H9 (cell line): ENCODE data around the gene CRB3. TPM values are rescaled to one million over a fixed set of nuclear protein-coding genes. Genes with fewer than 3 reads are reported as not detected.

Source experiments
- DNase-seq: peaks from one replicate; pipeline ENCODE4 v3.0.0-alpha.2; 2017
- H2AFZ ChIP-seq: one replicate; pipeline ENCODE4 v1.6.1; 2013; ENCODE audit warnings: mild to moderate bottlenecking, low read length, control low read depth, moderate library complexity
- H2AK5ac ChIP-seq: 2 replicates; pipeline ENCODE4 v1.6.1; 2013; ENCODE audit warnings: low read length, control low read depth, mixed read lengths; ENCODE audit not compliant: insufficient read length
- H2BK120ac ChIP-seq: one replicate; pipeline ENCODE4 v1.6.1; 2013; ENCODE audit warnings: low read depth, mild to moderate bottlenecking, low read length, control low read depth, inconsistent platforms; ENCODE audit not compliant: poor library complexity, severe bottlenecking
- H2BK12ac ChIP-seq: 2 replicates; pipeline ENCODE4 v1.6.1; 2013; ENCODE audit warnings: low read length, control low read depth, mixed read lengths, low read depth; ENCODE audit not compliant: insufficient read length
- H2BK15ac ChIP-seq: 2 replicates; pipeline ENCODE4 v1.6.1; 2013; ENCODE audit warnings: low read depth, low read length, control low read depth
- H2BK20ac ChIP-seq: one replicate; pipeline ENCODE4 v1.6.1; 2013; ENCODE audit warnings: low read depth, mild to moderate bottlenecking, low read length, control low read depth, inconsistent platforms; ENCODE audit not compliant: poor library complexity, severe bottlenecking
- H2BK5ac ChIP-seq: 2 replicates; pipeline ENCODE4 v1.6.1; 2013; ENCODE audit warnings: low read length, control low read depth, mixed read lengths; ENCODE audit not compliant: insufficient read length
- H3K14ac ChIP-seq: 2 replicates; pipeline ENCODE4 v1.6.1; 2013; ENCODE audit warnings: low read length, control low read depth; ENCODE audit not compliant: insufficient read depth
- H3K18ac ChIP-seq: 2 replicates; pipeline ENCODE4 v1.6.1; 2013; ENCODE audit warnings: low read depth, mild to moderate bottlenecking, mixed read lengths, low read length, control low read depth; ENCODE audit not compliant: insufficient read length
- H3K23ac ChIP-seq: 2 replicates; pipeline ENCODE4 v1.6.1; 2013; ENCODE audit warnings: low read length, control low read depth, mixed read lengths, low read depth; ENCODE audit not compliant: insufficient read length
- H3K23me2 ChIP-seq: 2 replicates; pipeline ENCODE4 v1.6.1; 2013; ENCODE audit warnings: low read depth, mild to moderate bottlenecking, mixed read lengths, low read length, control low read depth; ENCODE audit not compliant: insufficient read length, poor library complexity, severe bottlenecking
- H3K27ac ChIP-seq: 2 replicates; pipeline ENCODE4 v1.5.1; 2013; ENCODE audit warnings: low read length, control low read depth, mixed read lengths, low read depth; ENCODE audit not compliant: insufficient read length
- H3K27me3 ChIP-seq: 2 replicates; pipeline ENCODE4 v1.6.1; 2013; ENCODE audit warnings: low read length, control low read depth, inconsistent platforms; ENCODE audit not compliant: insufficient read depth
- H3K4ac ChIP-seq: 2 replicates; pipeline ENCODE4 v1.6.1; 2013; ENCODE audit warnings: low read depth, mild to moderate bottlenecking, control low read depth, inconsistent platforms, low read length, moderate library complexity
- H3K4me1 ChIP-seq: 2 replicates; pipeline ENCODE4 v1.6.1; 2013; ENCODE audit warnings: low read length, control low read depth, inconsistent platforms; ENCODE audit not compliant: insufficient read depth
- H3K4me2 ChIP-seq: 2 replicates; pipeline ENCODE4 v1.6.1; 2013; ENCODE audit warnings: low read length, control low read depth, mixed read lengths; ENCODE audit not compliant: insufficient read length, insufficient read depth
- H3K56ac ChIP-seq: 2 replicates; pipeline ENCODE4 v1.6.1; 2013; ENCODE audit warnings: low read depth, mild to moderate bottlenecking, mixed read lengths, low read length, control low read depth; ENCODE audit not compliant: insufficient read length
- H3K79me1 ChIP-seq: 2 replicates; pipeline ENCODE4 v1.6.1; 2013; ENCODE audit warnings: low read depth, mild to moderate bottlenecking, moderate library complexity, low read length, control low read depth, inconsistent platforms; ENCODE audit not compliant: insufficient read depth, poor library complexity, severe bottlenecking
- H3K79me2 ChIP-seq: 2 replicates; pipeline ENCODE4 v1.6.1; 2013; ENCODE audit warnings: low read length, control low read depth, inconsistent platforms; ENCODE audit not compliant: insufficient read depth
- H3K9ac ChIP-seq: 2 replicates; pipeline ENCODE4 v1.6.1; 2013; ENCODE audit warnings: low read length, control low read depth, mixed read lengths; ENCODE audit not compliant: insufficient read length; ENCODE audit errors: extremely low read depth
- H3K9me3 ChIP-seq: one replicate; pipeline ENCODE4 v1.6.1; 2013; ENCODE audit warnings: low read depth, low read length, inconsistent platforms; ENCODE audit not compliant: control insufficient read depth
- H3T11ph ChIP-seq: one replicate; pipeline ENCODE4 v1.6.1; 2013; ENCODE audit warnings: mild to moderate bottlenecking, low read length, control low read depth, inconsistent platforms
- H4K20me1 ChIP-seq: one replicate; pipeline ENCODE4 v1.6.1; 2013; ENCODE audit not compliant: control insufficient read depth, insufficient read length, insufficient read depth
- H4K5ac ChIP-seq: 2 replicates; pipeline ENCODE4 v1.6.1; 2013; ENCODE audit warnings: low read depth, mild to moderate bottlenecking, mixed read lengths, low read length, control low read depth; ENCODE audit not compliant: insufficient read length
- H4K8ac ChIP-seq: replicated peaks from 2 replicates; pipeline ENCODE4 v1.6.1; 2013; ENCODE audit warnings: low read length, control low read depth, mixed read lengths, low read depth; ENCODE audit not compliant: insufficient read length
- H4K91ac ChIP-seq: 2 replicates; pipeline ENCODE4 v1.6.1; 2013; ENCODE audit warnings: low read depth, mild to moderate bottlenecking, moderate library complexity, mixed read lengths, low read length, control low read depth; ENCODE audit not compliant: insufficient read length
- H3K27ac Mint-ChIP-seq, 3 experiments: 2 replicates in 2 of 3; 3 replicates in 1 of 3; pipeline ENCODE4 v1.8.0; 2020 to 2021; ENCODE audit warnings: mixed read lengths in 3 of 3, mild to moderate bottlenecking in 1 of 3, moderate library complexity in 1 of 3
- H3K27me3 Mint-ChIP-seq: 2 replicates; pipeline ENCODE4 v1.8.0; 2021; ENCODE audit warnings: low read depth, mild to moderate bottlenecking, moderate library complexity, mixed read lengths
- H3K36me3 Mint-ChIP-seq, 3 experiments: 2 replicates in 2 of 3; 3 replicates in 1 of 3; pipeline ENCODE4 v1.8.0; 2020 to 2021; ENCODE audit warnings: low read depth in 3 of 3, mixed read lengths in 3 of 3; ENCODE audit not compliant: insufficient read depth in 1 of 3
- H3K4me1 Mint-ChIP-seq, 2 experiments: 2 replicates each; pipeline ENCODE4 v1.8.0; 2020; ENCODE audit warnings: mixed read lengths in 2 of 2
- H3K4me3 Mint-ChIP-seq, 2 experiments: 2 replicates in 1 of 2; 3 replicates in 1 of 2; pipeline ENCODE4 v1.8.0; 2020 to 2021; ENCODE audit warnings: mild to moderate bottlenecking in 2 of 2, mixed read lengths in 2 of 2, moderate library complexity in 1 of 2
- H3K9me3 Mint-ChIP-seq, 2 experiments: 2 replicates in 1 of 2; 3 replicates in 1 of 2; pipeline ENCODE4 v1.8.0; 2020; ENCODE audit warnings: mild to moderate bottlenecking in 2 of 2, mixed read lengths in 2 of 2, moderate library complexity in 1 of 2
- WGBS: extraction: QIAGEN DNeasy Blood & Tissue Kit; methylation state at CpG from one replicate; pipeline ENCODE4 v1.1.7; 2013; ENCODE audit warnings: missing lambda C conversion rate, low lambda C conversion rate, mixed read lengths; ENCODE audit not compliant: insufficient read length; ENCODE audit errors: extremely low coverage; 5-methylcytosine and 5-hydroxymethylcytosine counted together
- total RNA-seq: library from RNA; stranded (reverse); gene quantifications from 2 replicates; pipeline ENCODE4 v1.2.1, GENCODE V29; 2021
- TF ChIP-seq, protein P1 (sequence below): fragments of 200-600 bp; sonication (generic); conservative IDR thresholded peaks from 3 replicates; pipeline ENCODE4 v1.8.0; 2021; ENCODE audit warnings: antibody characterized with exemption, mild to moderate bottlenecking

Gene CRB3
- total RNA-seq, 1 experiment from 2014 or later = 32.1 TPM

DNA sequence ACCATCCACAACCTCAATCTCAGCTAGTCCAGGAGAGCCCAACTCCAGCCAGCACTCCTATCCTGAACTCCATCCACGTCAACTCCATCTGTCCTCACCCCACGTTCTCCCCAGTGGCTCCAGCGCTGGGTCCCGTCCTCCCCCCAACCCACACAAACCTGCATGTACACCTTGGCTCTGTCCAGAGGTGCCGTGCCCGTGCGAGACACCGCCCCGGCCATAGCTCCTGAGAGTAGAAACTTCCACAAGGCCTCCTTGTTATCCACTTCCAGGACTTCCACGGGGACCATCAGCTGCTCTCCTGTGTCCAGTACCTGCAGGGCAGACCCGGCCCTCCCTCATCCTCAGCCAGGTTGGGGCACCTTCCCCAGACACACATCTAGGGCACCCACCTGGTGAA lies 32.2 kb upstream of the CRB3 start:
- Histone ChIP-seq H3K27ac (no peak overlapping the region), H3K56ac (no peak overlapping the region), H3K23ac (no peak overlapping the region), H2BK20ac (no peak overlapping the region), H3K9ac (no peak overlapping the region), H3K4me1 (no peaks in the 10 kb centered on the region), H2BK120ac (no peak overlapping the region), H3K4me2 (no peak overlapping the region), H2AK5ac (no peak overlapping the region), H4K91ac (no peak overlapping the region), H3K9me3 (no peaks in the 10 kb centered on the region), H3K23me2 (no peaks in the 10 kb centered on the region), H3K18ac (no peak overlapping the region), H3T11ph (no peak overlapping the region), H2AFZ (no peak overlapping the region), H4K8ac (no peak overlapping the region), H2BK12ac (no peak overlapping the region), H3K14ac (no peak overlapping the region), H3K79me2 (no peaks in the 10 kb centered on the region), H4K5ac (no peak overlapping the region), H3K79me1 (no peaks in the 10 kb centered on the region), H2BK5ac (no peak overlapping the region), H4K20me1 (no peaks in the 10 kb centered on the region), H2BK15ac (no peak overlapping the region), H3K4ac (no peak overlapping the region), H3K27me3 (no peaks in the 10 kb centered on the region)
- Mint-ChIP-seq H3K27ac (no peak overlapping the region; a peak in 1 of 7 replicates), H3K27me3 (peaks cover 26% of the 10 kb centered on the region), H3K36me3 (no peaks in the 10 kb centered on the region), H3K4me3 (no peak overlapping the region), H3K9me3 (no peaks in the 10 kb centered on the region; a peak in 2 of 5 replicates), H3K4me1 (peaks cover 0 to 5% of the 10 kb centered on the region in 2 experiments; a peak in 1 of 4 replicates)
- no peak for DNase-seq
- no CpG with 5 or more reads among the region's 11 CpGs for WGBS
- TF ChIP-seq, protein P1, sequence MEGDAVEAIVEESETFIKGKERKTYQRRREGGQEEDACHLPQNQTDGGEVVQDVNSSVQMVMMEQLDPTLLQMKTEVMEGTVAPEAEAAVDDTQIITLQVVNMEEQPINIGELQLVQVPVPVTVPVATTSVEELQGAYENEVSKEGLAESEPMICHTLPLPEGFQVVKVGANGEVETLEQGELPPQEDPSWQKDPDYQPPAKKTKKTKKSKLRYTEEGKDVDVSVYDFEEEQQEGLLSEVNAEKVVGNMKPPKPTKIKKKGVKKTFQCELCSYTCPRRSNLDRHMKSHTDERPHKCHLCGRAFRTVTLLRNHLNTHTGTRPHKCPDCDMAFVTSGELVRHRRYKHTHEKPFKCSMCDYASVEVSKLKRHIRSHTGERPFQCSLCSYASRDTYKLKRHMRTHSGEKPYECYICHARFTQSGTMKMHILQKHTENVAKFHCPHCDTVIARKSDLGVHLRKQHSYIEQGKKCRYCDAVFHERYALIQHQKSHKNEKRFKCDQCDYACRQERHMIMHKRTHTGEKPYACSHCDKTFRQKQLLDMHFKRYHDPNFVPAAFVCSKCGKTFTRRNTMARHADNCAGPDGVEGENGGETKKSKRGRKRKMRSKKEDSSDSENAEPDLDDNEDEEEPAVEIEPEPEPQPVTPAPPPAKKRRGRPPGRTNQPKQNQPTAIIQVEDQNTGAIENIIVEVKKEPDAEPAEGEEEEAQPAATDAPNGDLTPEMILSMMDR = no peak
